Activated CD8-positive, alpha-beta memory T cell treated with anti-CD3 and anti-CD28 coated beads for 48 hours (primary cell): ENCODE results near the gene KCNK3.

Experiments
- DNase-seq, 3 experiments: peaks; one replicate each; pipeline ENCODE4 v3.0.0-alpha.2; 2020; ENCODE audit warnings: low read depth in 2 of 3, low spot score in 2 of 3

KCNK3 gene

DNA sequence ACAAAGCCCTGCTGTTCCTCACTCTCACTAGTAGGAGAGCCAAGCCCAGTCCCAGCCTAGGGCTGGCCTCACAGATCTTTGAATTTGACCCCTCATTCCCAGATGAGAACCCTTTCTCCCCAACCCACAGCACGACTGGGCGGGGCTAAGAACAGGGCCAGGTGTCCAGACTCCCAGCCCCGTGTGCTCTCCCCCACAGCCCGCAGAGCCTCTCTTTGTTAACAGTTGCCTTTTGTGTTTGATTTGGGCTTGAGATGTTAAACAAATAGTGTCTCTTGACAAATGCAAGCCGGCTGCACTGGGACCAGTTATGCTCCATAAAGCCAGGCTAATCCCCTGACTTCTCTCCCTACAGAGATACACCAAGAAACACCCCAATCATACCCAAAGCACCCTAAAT lies 4.7 kb upstream of the KCNK3 start:
- DNase-seq = no peak

DNA sequence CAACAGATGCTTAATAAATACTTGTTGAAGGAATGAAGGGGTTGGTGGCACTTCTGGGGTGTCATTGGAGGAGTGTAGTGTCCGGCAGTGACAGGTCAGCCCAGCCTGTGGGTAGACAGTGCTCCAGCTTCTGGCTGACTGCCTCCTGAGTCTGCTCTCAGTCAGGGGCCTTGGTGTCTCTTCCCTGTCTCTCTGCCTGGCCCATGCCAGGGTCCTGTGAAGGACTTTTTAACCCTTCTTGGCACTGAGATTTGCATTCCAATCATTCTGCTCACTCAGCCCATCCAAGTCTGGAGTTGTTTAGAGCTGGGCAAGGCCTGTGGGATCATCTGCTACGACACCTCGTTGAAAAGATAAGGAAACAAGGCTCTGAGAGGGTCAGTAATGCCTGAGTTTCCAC lies 1.4 kb upstream of the KCNK3 start:
- DNase-seq = no peak

DNA sequence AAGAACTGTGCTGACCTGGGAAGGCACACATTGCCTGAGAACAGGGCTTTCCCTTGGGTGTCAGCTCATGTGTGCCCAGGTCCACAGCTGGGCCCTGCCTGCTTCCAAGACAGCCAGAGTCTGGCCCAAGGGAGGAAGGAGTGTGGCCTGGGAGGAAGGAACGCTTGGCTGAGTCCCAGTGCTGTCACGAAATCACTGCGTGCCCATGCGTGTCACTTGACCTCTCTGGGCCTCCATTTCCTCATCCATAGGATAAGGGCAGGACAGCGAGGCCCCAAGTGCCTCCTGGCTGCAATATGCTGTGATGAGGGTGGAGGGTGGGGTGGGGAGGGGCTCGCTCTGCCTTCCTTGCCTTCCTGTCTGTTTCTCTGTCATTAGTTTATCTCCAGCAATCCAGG lies 642 bp upstream of the KCNK3 start:
- DNase-seq = no peak

DNA sequence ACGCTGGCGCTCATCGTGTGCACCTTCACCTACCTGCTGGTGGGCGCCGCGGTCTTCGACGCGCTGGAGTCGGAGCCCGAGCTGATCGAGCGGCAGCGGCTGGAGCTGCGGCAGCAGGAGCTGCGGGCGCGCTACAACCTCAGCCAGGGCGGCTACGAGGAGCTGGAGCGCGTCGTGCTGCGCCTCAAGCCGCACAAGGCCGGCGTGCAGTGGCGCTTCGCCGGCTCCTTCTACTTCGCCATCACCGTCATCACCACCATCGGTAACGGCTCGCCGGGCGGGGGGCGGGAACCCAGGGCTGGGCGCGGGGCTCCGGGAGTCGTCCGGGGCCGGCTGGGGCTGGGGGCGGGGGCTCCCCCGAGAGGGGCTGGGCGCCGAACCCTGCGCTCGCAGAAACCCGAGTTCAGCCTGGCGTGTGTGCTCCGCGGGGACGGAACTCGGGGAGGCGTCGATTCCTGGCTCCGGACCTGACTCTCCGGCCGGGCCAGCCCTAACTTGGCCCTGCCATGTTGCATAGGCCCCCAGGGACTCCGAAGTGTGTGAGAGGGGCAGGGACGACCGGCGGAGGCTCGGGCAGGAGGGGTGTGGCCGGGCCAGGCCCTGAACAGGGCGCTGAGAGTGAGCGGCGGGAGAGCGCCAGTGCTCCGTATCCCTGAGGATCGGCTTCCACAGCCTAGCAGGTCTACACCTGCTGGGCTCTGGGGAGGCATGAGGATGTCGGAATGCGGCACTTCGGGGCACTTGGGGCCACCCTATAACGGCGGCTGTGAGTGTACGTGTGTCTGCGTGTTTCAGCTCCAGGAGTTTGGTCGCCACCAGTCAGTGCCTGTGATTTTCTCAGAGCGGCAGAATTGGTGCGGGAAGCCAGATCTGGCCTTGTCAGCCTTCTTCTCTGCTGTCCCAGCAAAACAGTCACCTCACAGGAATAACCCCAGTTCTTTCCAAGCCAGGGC lies 651 bp downstream of the KCNK3 start:
- DNase-seq = peak in 1 of 3 experiments; percentile 1

DNA sequence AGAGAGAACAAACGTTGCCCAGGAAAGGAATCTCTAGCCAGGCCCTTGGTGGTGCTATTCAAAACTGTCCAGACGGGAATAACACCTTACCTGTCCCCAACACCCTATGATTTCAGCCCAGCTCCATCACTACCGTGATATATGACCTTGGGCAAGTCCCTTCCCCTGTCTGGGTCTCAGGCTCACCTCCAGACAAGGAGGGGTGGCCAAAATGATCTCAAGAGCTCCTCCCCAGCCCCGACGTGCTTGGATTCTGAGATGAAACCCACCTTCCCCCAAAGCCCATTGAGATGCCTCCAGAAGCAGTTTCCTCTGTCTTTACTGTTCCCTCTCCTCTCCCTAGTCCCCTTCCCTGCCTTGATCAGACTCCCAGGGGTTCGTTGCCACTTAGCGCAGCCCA lies 1.5 kb downstream of the KCNK3 start:
- no peak for DNase-seq

DNA sequence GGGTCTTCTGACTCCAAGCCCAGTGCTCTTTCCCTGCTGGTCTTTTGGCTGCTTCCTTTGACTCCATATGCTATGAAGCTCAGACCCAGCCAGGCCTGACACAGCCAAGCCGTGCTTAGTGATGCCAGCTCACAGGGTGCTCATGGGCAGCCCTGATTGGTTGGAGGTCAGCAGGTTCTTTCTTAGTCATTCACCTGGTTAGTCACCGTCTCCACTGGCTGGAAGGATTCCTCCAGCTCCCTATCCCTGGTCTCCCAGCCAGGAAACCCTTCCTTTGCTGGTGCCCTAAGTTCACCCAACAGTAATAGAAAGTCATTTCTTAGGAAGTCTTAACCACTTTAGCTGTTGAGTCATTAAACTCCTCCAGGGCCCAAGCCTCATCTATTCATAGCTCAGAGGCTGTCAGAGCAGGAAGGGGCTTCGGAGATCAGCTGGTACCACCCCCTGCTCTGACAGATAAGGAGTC lies 3.9 kb downstream of the KCNK3 start:
- DNase-seq = no peak

DNA sequence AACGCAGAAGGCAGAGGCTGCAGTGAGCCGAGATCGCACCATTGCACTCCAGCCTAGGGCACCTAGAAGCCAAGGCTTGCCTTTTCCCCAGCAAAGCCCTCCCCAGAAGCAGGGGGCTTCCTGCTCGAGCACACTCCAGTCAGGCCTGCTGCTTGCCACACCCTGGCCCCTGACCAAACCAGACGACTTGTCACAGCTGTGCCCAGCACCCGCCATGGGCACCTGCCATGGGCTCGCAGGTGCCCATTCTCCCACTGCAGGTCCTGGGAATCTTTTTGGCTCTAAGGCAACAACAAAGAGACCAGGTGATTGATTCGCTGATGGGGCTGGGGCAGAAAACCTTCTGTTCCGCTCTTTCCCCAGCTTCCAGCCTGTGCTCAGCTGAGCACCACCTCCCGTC lies 4.9 kb downstream of the KCNK3 start:
- DNase-seq = no peak

DNA sequence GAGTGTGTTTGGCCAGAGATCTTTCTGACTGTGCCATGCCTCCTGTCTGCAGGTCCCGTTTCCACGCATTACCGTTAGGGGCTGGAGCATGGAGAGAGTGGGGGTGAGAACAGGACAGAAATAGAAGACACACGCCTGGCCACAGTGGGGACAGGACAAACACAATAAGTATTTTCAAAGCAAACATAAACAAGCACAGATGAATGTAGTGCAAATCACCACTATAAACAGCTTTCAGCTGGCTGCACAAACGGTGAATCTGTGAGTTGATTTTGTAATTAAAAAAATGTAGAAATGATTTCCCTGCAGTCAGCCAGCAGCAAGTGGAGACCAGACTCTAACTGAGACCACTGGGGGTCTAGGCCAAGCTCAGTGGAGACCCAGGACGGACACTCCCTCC lies 6.8 kb downstream of the KCNK3 start:
- no peak for DNase-seq

DNA sequence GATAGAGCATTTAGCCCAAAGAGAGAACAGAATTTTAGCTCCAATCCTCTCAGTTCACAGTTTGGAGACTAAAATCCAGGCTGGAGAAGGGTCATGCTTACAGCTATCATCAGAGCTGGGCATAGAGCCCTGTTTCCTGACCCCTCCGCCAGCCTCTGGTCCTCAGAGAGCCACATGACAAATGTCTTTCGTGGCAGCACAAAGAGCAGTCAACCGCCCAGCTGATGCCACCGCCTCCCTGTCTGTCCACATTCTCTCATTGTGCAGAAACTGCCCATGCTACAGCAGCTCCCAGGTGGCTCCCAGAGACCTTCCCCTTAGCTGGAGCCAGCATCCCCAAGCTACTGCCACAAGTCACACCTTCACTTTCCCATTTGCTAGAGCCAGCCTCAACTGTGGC lies 7.6 kb downstream of the KCNK3 start:
- DNase-seq = no peak

DNA sequence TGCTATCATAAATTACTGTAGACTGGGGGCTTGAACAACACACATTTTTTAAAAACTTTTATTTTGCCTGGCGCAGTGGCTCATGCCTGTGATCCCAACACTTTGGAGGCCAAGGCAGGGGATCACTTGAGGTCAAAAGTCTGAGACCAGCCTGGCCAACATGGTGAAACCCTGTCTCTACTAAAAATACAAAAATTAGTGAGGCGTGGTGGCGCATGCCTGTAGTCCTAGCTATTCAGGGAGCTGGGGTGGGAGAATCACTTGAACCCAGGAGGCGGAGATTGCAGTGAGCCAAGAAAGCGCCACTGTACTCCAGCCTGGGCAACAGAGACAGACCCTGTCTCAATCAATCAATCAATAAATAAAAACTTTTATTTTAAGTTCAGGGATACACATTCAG lies 9.1 kb downstream of the KCNK3 start:
- DNase-seq = no peak

DNA sequence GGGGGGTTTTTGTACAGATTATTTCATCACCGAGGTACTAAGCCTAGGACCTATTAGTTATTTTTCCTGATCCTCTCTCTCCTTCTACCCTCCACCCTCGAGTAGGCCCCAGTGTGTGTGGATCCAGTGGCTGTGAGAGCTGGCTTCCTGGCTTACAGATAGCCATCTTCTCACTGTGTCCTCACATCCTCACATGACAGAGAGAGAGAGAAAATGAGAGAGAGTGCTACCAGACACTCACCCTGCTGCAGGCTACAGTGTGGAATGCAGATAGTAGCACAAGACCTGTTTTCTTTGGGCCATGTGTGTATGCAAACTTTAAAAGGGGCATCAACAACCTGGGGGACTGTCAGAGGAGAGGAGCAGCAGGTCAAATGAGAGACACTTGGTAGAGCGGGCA lies 9.5 kb downstream of the KCNK3 start:
- DNase-seq = no peak

DNA sequence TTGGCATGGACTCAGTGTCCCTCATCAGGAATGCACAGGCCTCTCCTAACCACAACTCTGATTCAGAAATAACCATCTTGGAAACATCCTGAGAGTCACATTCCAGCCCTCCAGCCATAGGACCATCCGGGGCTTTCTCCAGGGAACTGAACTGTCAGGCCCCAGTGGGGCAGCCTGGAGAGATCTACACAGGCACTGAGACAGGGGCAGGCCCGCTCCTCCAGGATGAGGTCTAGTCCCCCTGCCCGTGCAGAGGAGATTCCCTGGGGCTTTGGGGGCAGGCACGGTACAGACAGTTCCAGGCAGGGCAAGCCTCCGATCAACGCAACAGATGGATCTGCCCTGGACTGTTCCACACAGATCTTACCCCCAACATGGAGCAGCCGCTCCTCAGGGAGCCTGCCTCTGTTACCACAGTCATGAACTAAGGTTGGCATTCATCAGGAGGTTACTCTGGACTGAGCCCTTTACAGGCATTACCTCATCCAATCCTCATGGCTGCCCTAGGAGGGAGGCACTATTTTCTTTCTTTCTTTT lies 12.0 kb downstream of the KCNK3 start:
- no peak for DNase-seq

DNA sequence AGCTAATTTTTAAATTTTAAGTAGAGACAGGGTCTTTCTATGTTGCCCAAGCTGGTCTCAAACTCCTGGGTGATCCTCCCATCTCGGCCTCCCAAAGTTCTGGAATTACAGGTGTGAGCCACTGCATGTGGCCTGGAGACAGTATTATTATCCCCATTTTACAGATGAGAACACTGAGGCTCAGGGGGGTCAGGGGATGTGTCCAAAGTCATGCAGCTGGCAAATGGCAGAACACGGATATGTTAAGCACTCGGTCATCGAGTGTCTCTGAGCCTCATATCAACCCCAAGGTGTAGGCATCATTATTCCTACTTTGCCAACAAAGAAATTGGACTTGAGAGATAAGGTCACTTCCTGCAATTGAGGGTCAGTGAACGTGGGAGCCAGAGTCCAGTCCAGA lies 12.6 kb downstream of the KCNK3 start:
- DNase-seq = no peak

DNA sequence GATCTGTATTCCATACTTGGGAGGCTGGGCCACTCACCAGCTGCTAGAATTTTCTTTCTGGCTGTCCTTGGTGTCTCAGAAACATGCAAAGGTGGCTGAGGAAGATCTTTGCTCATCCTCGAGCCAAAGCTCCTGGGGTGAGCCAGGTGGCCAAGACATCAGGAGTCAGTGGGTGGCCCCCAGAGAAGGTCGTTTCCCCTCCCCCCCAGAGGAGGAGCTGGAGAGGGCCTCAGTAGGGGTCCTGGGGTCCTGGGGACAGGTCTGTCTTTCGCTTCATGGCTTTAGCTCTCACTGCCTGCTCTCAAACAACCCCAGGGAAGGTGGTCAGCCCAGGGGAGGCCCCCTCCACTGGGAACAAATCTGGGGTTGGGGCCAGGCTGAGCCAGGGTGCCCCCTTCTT lies 13.6 kb downstream of the KCNK3 start:
- no peak for DNase-seq

DNA sequence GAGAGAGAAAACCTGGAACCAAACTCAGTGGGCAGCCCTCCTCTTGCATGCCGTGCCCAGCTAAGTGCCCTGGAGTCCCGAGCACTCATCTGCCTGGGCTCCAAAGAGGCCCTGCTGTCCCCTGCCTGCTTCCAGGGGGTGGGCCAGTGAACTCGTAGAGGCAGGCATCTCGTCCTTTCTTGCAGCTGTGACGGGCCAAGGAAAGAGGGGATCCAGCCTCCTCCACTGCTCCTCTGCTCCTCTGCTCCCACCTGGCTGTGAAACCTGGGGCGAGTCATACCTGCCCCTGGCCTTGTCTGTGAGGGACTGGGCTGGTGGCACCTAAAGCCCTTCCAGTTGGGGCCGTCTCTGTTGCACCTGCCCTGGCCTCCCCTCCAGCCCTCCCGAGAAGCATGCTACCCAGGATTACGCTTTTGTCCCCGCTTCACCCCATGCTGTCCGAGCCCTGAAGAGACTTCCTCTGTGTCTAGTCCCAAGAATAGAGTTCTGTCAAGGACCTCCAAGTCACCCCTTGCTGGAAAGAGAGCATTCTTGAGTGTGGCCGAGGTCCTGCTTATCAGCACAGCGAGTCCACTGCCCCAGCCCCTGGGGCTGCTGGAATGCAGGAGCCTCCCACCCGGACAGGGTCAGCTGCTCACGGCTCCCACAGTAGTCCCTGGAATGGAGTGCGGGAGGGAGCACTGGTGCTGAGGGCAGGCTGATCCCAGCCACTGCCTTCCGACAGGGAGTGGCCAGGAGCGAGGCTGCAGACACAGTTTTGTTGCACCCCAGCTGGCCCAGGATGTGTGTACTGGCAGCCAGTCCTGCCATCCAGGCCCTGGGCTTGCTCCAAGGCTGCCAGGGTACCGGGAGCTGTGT lies 14.3 kb downstream of the KCNK3 start:
- no peak for DNase-seq

DNA sequence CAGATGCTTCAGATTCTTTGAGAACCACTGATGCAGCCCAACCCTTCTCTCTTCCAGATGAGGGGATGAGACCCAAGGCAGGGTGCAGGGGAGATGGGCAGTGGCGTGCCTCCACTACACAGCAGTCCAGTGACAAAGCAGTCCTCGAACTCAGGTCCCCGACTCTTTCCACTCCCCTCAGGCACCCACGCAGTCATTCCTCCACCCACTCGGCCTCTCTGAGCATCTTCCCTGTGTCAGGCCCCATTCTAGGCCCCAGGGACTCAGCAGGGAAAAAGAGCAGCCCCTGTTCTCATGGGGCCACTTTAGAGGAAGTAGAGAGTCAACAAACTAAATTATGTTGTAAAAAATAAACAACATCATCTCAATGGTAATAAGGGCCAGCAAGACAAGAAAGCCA lies 15.2 kb downstream of the KCNK3 start:
- no peak for DNase-seq

DNA sequence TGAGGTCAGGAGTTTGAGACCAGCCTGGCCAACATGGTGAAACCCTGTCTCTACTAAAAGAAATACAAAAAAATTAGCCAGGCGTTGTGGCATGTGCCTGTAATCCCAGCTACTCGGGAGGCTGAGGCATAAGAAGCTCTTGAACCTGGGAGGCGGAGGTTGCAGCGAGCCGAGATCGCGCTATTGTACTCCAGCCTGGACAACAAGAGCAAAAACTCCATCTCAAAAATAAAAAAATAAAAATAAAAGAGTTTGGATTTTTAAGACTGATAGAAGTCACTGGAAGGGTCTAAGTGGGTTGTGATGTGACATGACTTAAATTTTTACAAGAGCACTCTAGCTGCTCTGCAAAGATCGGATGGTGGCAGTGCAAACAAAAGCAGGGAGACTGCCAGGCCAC lies 15.9 kb downstream of the KCNK3 start:
- no peak for DNase-seq

DNA sequence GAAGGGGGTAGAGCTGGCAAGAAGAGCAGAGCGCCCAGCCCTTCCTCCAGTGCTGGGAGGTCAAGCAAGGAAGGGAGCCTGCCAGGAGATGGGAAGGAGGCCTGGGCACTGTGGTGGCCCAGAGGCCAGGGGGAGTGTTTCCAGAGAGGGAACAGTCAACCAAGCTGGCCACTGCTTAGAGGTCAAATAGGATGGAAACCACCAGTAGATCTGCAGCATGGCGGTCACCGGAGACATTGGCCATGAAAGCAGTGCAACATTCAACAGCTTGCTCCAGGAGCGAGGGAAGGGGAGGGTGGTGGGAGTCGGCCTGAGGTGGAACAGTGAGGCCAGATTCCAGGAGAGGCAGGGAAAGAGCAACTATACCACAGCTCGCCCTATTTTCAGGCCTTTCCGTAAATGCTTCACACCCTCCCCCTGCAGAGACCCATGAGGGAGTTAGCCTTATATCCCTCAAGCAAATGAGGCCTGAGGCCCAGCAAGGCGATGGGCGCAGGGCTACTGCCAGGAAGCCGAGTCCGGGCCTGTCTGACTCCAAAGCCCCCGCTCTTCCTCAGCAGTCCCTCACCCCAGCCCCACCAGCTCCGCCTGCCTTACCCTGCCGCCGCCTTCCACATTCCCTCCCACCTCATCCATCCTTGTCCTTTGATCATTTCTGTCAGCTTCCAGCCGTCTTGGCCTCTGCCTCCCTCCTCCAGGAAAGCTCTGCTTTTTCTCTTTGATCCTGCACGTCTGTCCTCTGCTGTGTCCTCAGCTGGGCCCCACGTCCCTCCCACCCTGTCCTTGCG lies 17.0 kb downstream of the KCNK3 start:
- no peak for DNase-seq

DNA sequence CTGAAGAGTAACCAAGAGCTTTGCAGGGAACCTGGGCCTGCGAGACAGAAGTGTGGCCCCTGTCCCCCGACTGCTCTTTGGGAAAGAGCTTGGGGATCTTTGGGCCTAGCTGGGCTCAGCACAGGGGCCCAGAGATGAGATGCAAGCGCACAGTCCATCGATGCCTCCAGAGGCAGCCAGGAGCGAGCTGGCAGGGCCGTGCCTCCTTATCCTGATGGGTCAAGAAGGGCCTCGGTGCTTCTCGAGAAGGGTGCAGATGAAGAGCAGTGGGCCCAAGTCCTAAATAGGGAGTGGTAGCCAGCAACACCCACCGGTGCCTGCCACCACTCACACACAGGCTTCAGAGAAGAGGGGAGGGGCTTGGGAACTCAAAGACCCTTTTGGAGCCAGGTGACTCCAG lies 17.6 kb downstream of the KCNK3 start:
- no peak for DNase-seq

DNA sequence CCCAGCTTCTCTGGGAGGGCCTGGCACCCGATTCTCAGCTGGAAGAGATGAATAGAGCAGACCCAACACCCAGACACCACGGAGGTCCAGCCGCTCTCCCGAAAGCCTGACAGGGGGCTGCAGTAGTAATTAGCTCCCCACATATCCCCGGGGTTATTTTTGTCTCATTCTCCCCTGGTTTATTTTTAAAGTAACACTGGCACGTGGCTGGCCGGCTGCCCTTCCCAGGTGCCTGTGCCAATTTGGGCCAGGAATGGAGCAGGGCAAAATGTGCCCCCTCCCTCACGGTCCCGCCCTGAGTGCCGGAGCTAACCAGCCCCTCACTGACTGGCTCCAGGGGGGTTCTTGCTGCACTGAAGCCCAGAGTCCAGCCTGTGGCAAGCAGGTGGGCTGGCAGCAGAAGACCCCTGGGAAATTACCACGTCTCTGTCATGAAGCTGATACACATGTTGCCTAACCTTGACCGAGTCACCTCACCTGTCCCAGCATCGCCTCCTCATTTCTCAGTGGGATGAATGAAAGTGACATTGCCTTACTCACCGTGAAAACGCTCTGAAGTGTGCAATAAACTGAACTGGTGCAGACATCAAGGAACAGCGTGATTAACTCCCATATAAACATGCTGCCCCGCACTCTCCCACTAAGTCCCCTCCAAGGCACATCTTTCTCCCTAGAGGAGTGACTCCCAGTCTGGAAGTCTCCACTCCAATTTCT lies 18.4 kb downstream of the KCNK3 start:
- DNase-seq = no peak
